Endothelial cell of umbilical vein (primary cell): ENCODE data around the gene KIAA1755.

Experiments
- GATA2 ChIP-seq: IDR thresholded peaks from 2 replicates; pipeline ENCODE4 v1.7.0; 2011; ENCODE audit warnings: low read depth, mild to moderate bottlenecking, moderate library complexity, mixed read lengths, low read length; ENCODE audit not compliant: insufficient read length, insufficient read depth
- POLR2A ChIP-seq: IDR thresholded peaks from 2 replicates; pipeline ENCODE4 v1.6.1; 2012; ENCODE audit warnings: low read depth, mild to moderate bottlenecking, control low read depth, low read length
- TF ChIP-seq, protein P1 (sequence below), 2 donors: IDR thresholded peaks; 1 replicate in 1 of 2; 2 replicates in 1 of 2; pipeline ENCODE4 v1.5.1; 2011; ENCODE audit warnings: low read length in 2 of 2, mild to moderate bottlenecking in 2 of 2, moderate library complexity in 2 of 2, control low read depth in 1 of 2, inconsistent platforms in 1 of 2, low read depth in 1 of 2; ENCODE audit not compliant: insufficient read depth in 1 of 2; ENCODE audit errors: extremely low read depth in 1 of 2

DNA sequence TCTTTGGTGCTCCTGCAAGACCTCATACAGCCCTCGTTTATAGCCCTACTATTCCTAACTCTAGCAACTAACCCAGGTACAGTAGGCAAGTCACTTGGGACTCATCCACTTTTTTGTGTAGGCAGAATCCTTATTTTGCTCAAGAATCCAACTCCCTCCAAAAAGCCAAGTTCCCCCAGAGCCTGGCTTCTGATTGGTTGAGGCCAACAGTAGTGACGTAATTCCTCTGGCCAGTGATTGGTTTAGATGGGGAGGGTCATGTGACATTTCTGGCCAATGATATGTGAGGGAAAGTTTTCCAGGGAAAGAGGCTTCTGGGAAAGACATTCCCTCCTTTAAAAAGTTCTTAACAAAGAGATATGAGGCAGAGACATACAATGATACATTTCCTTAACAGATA is 32.1 kb downstream of the KIAA1755 start:
- no peak for TF ChIP-seq POLR2A
- TF ChIP-seq, protein P1, sequence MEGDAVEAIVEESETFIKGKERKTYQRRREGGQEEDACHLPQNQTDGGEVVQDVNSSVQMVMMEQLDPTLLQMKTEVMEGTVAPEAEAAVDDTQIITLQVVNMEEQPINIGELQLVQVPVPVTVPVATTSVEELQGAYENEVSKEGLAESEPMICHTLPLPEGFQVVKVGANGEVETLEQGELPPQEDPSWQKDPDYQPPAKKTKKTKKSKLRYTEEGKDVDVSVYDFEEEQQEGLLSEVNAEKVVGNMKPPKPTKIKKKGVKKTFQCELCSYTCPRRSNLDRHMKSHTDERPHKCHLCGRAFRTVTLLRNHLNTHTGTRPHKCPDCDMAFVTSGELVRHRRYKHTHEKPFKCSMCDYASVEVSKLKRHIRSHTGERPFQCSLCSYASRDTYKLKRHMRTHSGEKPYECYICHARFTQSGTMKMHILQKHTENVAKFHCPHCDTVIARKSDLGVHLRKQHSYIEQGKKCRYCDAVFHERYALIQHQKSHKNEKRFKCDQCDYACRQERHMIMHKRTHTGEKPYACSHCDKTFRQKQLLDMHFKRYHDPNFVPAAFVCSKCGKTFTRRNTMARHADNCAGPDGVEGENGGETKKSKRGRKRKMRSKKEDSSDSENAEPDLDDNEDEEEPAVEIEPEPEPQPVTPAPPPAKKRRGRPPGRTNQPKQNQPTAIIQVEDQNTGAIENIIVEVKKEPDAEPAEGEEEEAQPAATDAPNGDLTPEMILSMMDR (IDR thresholded peaks at IDR 0.05; ENCODE audit: extremely low read depth in 1 of 2, insufficient read depth in 1 of 2, low read depth in 1 of 2, low read length in 2 of 2), result no peak
- no peak for TF ChIP-seq GATA2
